ENCODE data around the gene BDKRB1.

The BDKRB1 gene

GRCh38 chr14:96270565-96271420 is 14.8 kb downstream of the BDKRB1 start:
- Histone ChIP-seq H4K20me1 (ENCODE audit: low read depth, low read length) (no peaks in the 10 kb centered on the region), H3K4me2 (ENCODE audit: low read depth, low read length, poor library complexity, severe bottlenecking) (no peak overlapping the region), H3K9me2 (replicated peaks; ENCODE audit: insufficient read depth, low read length) (no peaks in the 10 kb centered on the region), H3K36me3 (ENCODE audit: low read length) (no peaks in the 10 kb centered on the region), H3K4me3 (ENCODE audit: insufficient read depth, low read length, poor library complexity, severe bottlenecking) (no peak overlapping the region), H3K27me3 (ENCODE audit: low read length) (no peaks in the 10 kb centered on the region), H3K27ac (ENCODE audit: low read depth, low read length) (no peak overlapping the region), H3K79me2 (ENCODE audit: insufficient read depth, low read length) (no peaks in the 10 kb centered on the region), H2AFZ (ENCODE audit: low read depth, low read length, severe bottlenecking) (no peak overlapping the region), H3K9me3 (ENCODE audit: insufficient read depth, low read length) (no peaks in the 10 kb centered on the region), H3K9ac (ENCODE audit: low read length) (no peak overlapping the region), H3F3A (ENCODE audit: insufficient read depth) (no peaks in the 10 kb centered on the region)
- TF ChIP-seq EZH2phosphoT487 (conservative IDR thresholded peaks at IDR 0.05; ENCODE audit: low read length) (no peak), CTCF (IDR thresholded peaks at IDR 0.05; ENCODE audit: insufficient read depth, low read length, poor library complexity, severe bottlenecking) (no peak)

GRCh38 chr14:96271421-96271762 is 15.4 kb downstream of the BDKRB1 start:
- TF ChIP-seq EZH2phosphoT487 (conservative IDR thresholded peaks at IDR 0.05; ENCODE audit: low read length) (no peak), CTCF (IDR thresholded peaks at IDR 0.05; ENCODE audit: insufficient read depth, low read length, poor library complexity, severe bottlenecking) (no peak)
- Histone ChIP-seq H3F3A (ENCODE audit: insufficient read depth) (no peaks in the 10 kb centered on the region), H3K9me2 (replicated peaks; ENCODE audit: insufficient read depth, low read length) (no peaks in the 10 kb centered on the region), H3K79me2 (ENCODE audit: insufficient read depth, low read length) (no peaks in the 10 kb centered on the region), H3K27me3 (ENCODE audit: low read length) (no peaks in the 10 kb centered on the region), H3K4me3 (ENCODE audit: insufficient read depth, low read length, poor library complexity, severe bottlenecking) (no peak overlapping the region), H2AFZ (ENCODE audit: low read depth, low read length, severe bottlenecking) (no peak overlapping the region), H3K4me2 (ENCODE audit: low read depth, low read length, poor library complexity, severe bottlenecking) (no peak overlapping the region), H3K9me3 (ENCODE audit: insufficient read depth, low read length) (no peaks in the 10 kb centered on the region), H3K9ac (ENCODE audit: low read length) (no peak overlapping the region), H3K27ac (ENCODE audit: low read depth, low read length) (no peak overlapping the region), H4K20me1 (ENCODE audit: low read depth, low read length) (no peaks in the 10 kb centered on the region), H3K36me3 (ENCODE audit: low read length) (no peaks in the 10 kb centered on the region)

- TF ChIP-seq EZH2phosphoT487 (conservative IDR thresholded peaks at IDR 0.05; ENCODE audit: low read length) (no peak), CTCF (IDR thresholded peaks at IDR 0.05; ENCODE audit: insufficient read depth, low read length, poor library complexity, severe bottlenecking) (no peak)
- no peak overlapping the region for H3K27ac ChIP-seq (ENCODE audit: low read depth, low read length)
- no peaks in the 10 kb centered on the region for H4K20me1 ChIP-seq (ENCODE audit: low read depth, low read length)
These were observed 16.9 kb downstream of the BDKRB1 start for GRCh38 chr14:96272777-96273473.

More at GRCh38 chr14:96272777-96273473, 16.9 kb downstream of the BDKRB1 start:
- no peak overlapping the region for H3K4me2 ChIP-seq (ENCODE audit: low read depth, low read length, poor library complexity, severe bottlenecking)
- H3F3A ChIP-seq (ENCODE audit: insufficient read depth): no peaks in the 10 kb centered on the region
- H3K4me3 ChIP-seq (ENCODE audit: insufficient read depth, low read length, poor library complexity, severe bottlenecking): no peak overlapping the region
- no peaks in the 10 kb centered on the region for H3K27me3 ChIP-seq (ENCODE audit: low read length)
- H3K9me2 ChIP-seq (replicated peaks; ENCODE audit: insufficient read depth, low read length): no peaks in the 10 kb centered on the region
- no peak overlapping the region for H3K9ac ChIP-seq (ENCODE audit: low read length)
- H3K79me2 ChIP-seq (ENCODE audit: insufficient read depth, low read length): no peaks in the 10 kb centered on the region
- no peaks in the 10 kb centered on the region for H3K9me3 ChIP-seq (ENCODE audit: insufficient read depth, low read length)
- no peak overlapping the region for H2AFZ ChIP-seq (ENCODE audit: low read depth, low read length, severe bottlenecking)
- H3K36me3 ChIP-seq (ENCODE audit: low read length): no peaks in the 10 kb centered on the region
